Colonic mucosa (tissue), 4 donors: ENCODE measurements around the gene GSTA4. TPM values are rescaled to one million over a fixed set of nuclear protein-coding genes. Genes with fewer than 3 reads are reported as not detected.
"Not testable (repeated sequence)": the region's sequence is repeated elsewhere in the genome, so short reads cannot be mapped to it uniquely, and the experiment has no call there.

Experiments used
- DNase-seq: peaks from one replicate; pipeline ENCODE4 v3.0.0-alpha.2; 2020
- H3K27ac ChIP-seq: fragments of 200-600 bp; one replicate; pipeline ENCODE4 v1.8.0; 2021
- H3K27me3 ChIP-seq: fragments of 200-600 bp; one replicate; pipeline ENCODE4 v1.8.0; 2021
- H3K36me3 ChIP-seq: fragments of 200-600 bp; one replicate; pipeline ENCODE4 v1.8.0; 2021
- H3K4me1 ChIP-seq: fragments of 200-600 bp; one replicate; pipeline ENCODE4 v1.8.0; 2021; ENCODE audit warnings: mild to moderate bottlenecking
- H3K4me3 ChIP-seq: fragments of 200-600 bp; one replicate; pipeline ENCODE4 v1.8.0; 2021
- H3K9ac ChIP-seq, 2 donors: one replicate each; pipeline ENCODE4 v1.7.0; 2013; ENCODE audit warnings: control low read depth in 2 of 2, low read depth in 2 of 2, low read length in 2 of 2
- H3K9me3 ChIP-seq: fragments of 200-600 bp; one replicate; pipeline ENCODE4 v1.8.0; 2021
- CTCF ChIP-seq: fragments of 200-600 bp; IDR thresholded peaks from one replicate; pipeline ENCODE4 v1.8.0; 2022; ENCODE audit warnings: antibody characterized with exemption, mild to moderate bottlenecking
- intact Hi-C: fragments of 100-400 bp; cut with DNase I; formaldehyde crosslinking; loops from one replicate; pipeline ENCODE4 v1.14.1; 2022
- total RNA-seq, 2 donors: library from RNA; stranded (reverse); fragmentation: NEBNext Ultra II Directional in 1 of 2; extraction: Animal tissue kit (Norgen Biotek cat#: 25700) in 1 of 2; gene quantifications; one replicate each; pipeline ENCODE4 v1.2.1, GENCODE V29; 2021
- donor health status: healthy.
- donor health status: DM: no; HTN: no; CAD: no.
- donor health status: DM: no; HTN: no; CAD: no.

The GSTA4 gene
- total RNA-seq, 2 donors from 2014 or later, result 13.5 to 17.0 TPM

GRCh38 chr6:52955871-52956270, 39.2 kb downstream of the GSTA4 start:
- no peaks in the 10 kb centered on the region for H3K36me3 ChIP-seq
- no peak overlapping the region for H3K27ac ChIP-seq
- intact Hi-C loops, result no loop called here
- H3K27me3 ChIP-seq, result no peaks in the 10 kb centered on the region
- H3K9ac ChIP-seq, result no peak overlapping the region
- H3K9me3 ChIP-seq, result no peaks in the 10 kb centered on the region
- H3K4me3 ChIP-seq, result no peak overlapping the region
- no peaks in the 10 kb centered on the region for H3K4me1 ChIP-seq
- TF ChIP-seq CTCF, result no peak
- no peak for DNase-seq

- DNase-seq, result no peak
- H3K36me3 ChIP-seq, result no peaks in the 10 kb centered on the region
- no peaks in the 10 kb centered on the region for H3K4me1 ChIP-seq
- H3K27me3 ChIP-seq, result no peaks in the 10 kb centered on the region
- no peaks in the 10 kb centered on the region for H3K9me3 ChIP-seq
- intact Hi-C loops, result no loop called here
- no peak overlapping the region for H3K4me3 ChIP-seq
- H3K9ac ChIP-seq, result no peak overlapping the region
- TF ChIP-seq CTCF, result no peak
- no peak overlapping the region for H3K27ac ChIP-seq
These were observed 40.9 kb downstream of the GSTA4 start for GRCh38 chr6:52953911-52954839.

GRCh38 chr6:52946306-52946705, 48.8 kb downstream of the GSTA4 start:
- Histone ChIP-seq H3K27ac (no peak overlapping the region), H3K4me3 (no peak overlapping the region), H3K27me3 (no peaks in the 10 kb centered on the region), H3K36me3 (no peaks in the 10 kb centered on the region), H3K9ac (no peak overlapping the region), H3K4me1 (no peaks in the 10 kb centered on the region), H3K9me3 (no peaks in the 10 kb centered on the region)
- peak; percentile 26 for DNase-seq
- intact Hi-C loops, result no loop called here
- no peak for TF ChIP-seq CTCF

GRCh38 chr6:52942821-52943220, 52.3 kb downstream of the GSTA4 start:
- intact Hi-C loops, H3K27me3 ChIP-seq, DNase-seq, H3K36me3 ChIP-seq, H3K4me1 ChIP-seq, H3K9me3 ChIP-seq, H3K9ac ChIP-seq, H3K27ac ChIP-seq, H3K4me3 ChIP-seq: not testable (repeated sequence)

GRCh38 chr6:52942221-52942620, 52.9 kb downstream of the GSTA4 start:
- H3K4me1 ChIP-seq, result no peaks in the 10 kb centered on the region
- TF ChIP-seq CTCF, result no peak
- no peak overlapping the region for H3K9ac ChIP-seq
- H3K4me3 ChIP-seq, result no peak overlapping the region
- intact Hi-C loops, result no loop called here
- H3K27ac ChIP-seq, result no peak overlapping the region
- H3K36me3 ChIP-seq, result no peaks in the 10 kb centered on the region
- DNase-seq, result no peak
- no peaks in the 10 kb centered on the region for H3K27me3 ChIP-seq
- no peaks in the 10 kb centered on the region for H3K9me3 ChIP-seq

GRCh38 chr6:52937908-52938307, 57.2 kb downstream of the GSTA4 start:
- Histone ChIP-seq H3K9me3 (no peaks in the 10 kb centered on the region), H3K9ac (no peak overlapping the region), H3K27ac (no peak overlapping the region), H3K4me3 (no peak overlapping the region), H3K36me3 (no peaks in the 10 kb centered on the region), H3K4me1 (no peaks in the 10 kb centered on the region), H3K27me3 (no peaks in the 10 kb centered on the region)
- intact Hi-C loops, result no loop called here
- no peak for DNase-seq
- no peak for TF ChIP-seq CTCF
